Endothelial cell (in vitro differentiated cells): ENCODE results near the gene ANAPC13. TPM values are rescaled to one million over a fixed set of nuclear protein-coding genes. Genes with fewer than 3 reads are reported as not detected.

Source experiments
- DNase-seq: peaks from one replicate; pipeline ENCODE4 v3.0.0; 2021; ENCODE audit warnings: low spot score
- H3K27ac Mint-ChIP-seq: one replicate; pipeline ENCODE4 v1.8.0; 2021; ENCODE audit warnings: mixed read lengths, inconsistent platforms; ENCODE audit not compliant: unreplicated experiment
- H3K27me3 Mint-ChIP-seq: one replicate; pipeline ENCODE4 v1.8.0; 2021; ENCODE audit warnings: mild to moderate bottlenecking, moderate library complexity, mixed read lengths, inconsistent platforms; ENCODE audit not compliant: unreplicated experiment
- H3K36me3 Mint-ChIP-seq: one replicate; pipeline ENCODE4 v1.8.0; 2021; ENCODE audit warnings: mild to moderate bottlenecking, low read depth, mixed read lengths, inconsistent platforms; ENCODE audit not compliant: unreplicated experiment
- H3K4me1 Mint-ChIP-seq: one replicate; pipeline ENCODE4 v1.8.0; 2021; ENCODE audit warnings: mild to moderate bottlenecking, mixed read lengths, inconsistent platforms; ENCODE audit not compliant: unreplicated experiment
- H3K4me3 Mint-ChIP-seq: one replicate; pipeline ENCODE4 v1.8.0; 2021; ENCODE audit warnings: mild to moderate bottlenecking, mixed read lengths, inconsistent platforms; ENCODE audit not compliant: unreplicated experiment
- H3K9me3 Mint-ChIP-seq: one replicate; pipeline ENCODE4 v1.8.0; 2021; ENCODE audit warnings: mixed read lengths, inconsistent platforms; ENCODE audit not compliant: unreplicated experiment
- CTCF ChIP-seq: fragments of 200-600 bp; sonication (generic); IDR thresholded peaks from one replicate; pipeline ENCODE4 v1.5.0; 2021; ENCODE audit warnings: antibody characterized with exemption; ENCODE audit not compliant: unreplicated experiment
- total RNA-seq: library from RNA; stranded (reverse); fragmentation: NEBNext Ultra II Directional; extraction: Animal tissue kit (Norgen Biotek cat#: 25700); gene quantifications from one replicate; pipeline ENCODE4 v1.2.1, GENCODE V29; 2021; ENCODE audit not compliant: unreplicated experiment

ANAPC13 gene
- total RNA-seq, 1 donor from 2014 or later: 59.4 TPM

GRCh38 chr3:134464064-134464688 lies 21.6 kb downstream of the ANAPC13 start:
- Mint-ChIP-seq H3K9me3 (no peaks in the 10 kb centered on the region), H3K27ac (peak overlapping the region; percentile 86), H3K36me3 (no peaks in the 10 kb centered on the region), H3K4me1 (peaks cover 31% of the 10 kb centered on the region), H3K4me3 (no peak overlapping the region), H3K27me3 (peaks cover 1% of the 10 kb centered on the region)
- TF ChIP-seq CTCF: no peak
- DNase-seq: peak; percentile 28

- no peak for DNase-seq
- Mint-ChIP-seq H3K27me3 (peaks cover 1% of the 10 kb centered on the region), H3K36me3 (no peaks in the 10 kb centered on the region), H3K27ac (peak overlapping the region; percentile 86), H3K4me1 (peaks cover 31% of the 10 kb centered on the region), H3K9me3 (no peaks in the 10 kb centered on the region), H3K4me3 (no peak overlapping the region)
- no peak for TF ChIP-seq CTCF
Observed at GRCh38 chr3:134463676-134464063, 22.1 kb downstream of the ANAPC13 start.

DNA sequence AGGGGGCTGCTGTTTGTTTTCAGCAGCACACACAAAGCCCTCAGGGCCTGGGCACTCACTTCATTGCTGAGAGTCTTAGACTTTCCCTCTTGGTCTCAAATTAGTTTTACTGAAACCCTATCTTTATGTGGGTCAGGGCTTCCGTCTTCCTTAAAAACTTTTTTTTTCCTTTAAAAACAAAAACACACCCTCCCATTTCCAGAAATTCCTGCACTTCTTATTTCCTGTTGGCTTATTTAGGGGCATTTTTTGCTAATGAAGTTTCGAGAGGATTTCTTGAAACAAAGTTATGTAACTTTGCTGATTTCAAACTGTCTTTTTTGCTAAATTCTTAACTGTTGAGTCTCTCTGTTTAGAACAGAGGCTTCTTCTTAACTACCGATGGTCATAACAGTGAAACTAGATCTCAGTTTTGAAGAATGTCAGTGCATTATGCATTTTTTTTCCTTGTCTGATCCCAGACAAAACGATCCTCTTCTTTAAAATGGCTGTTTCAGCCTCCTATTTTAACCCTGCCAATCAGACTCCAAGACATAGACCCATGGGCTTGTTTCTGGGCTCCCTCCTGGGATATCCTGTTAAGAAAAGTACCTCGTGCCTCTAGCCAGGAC lies 23.3 kb downstream of the ANAPC13 start:
- peak overlapping the region; percentile 53 for H3K27ac Mint-ChIP-seq
- TF ChIP-seq CTCF: no peak
- no peaks in the 10 kb centered on the region for H3K27me3 Mint-ChIP-seq
- no peaks in the 10 kb centered on the region for H3K9me3 Mint-ChIP-seq
- H3K4me3 Mint-ChIP-seq: no peak overlapping the region
- no peak for DNase-seq
- peaks cover 29% of the 10 kb centered on the region for H3K4me1 Mint-ChIP-seq
- H3K36me3 Mint-ChIP-seq: no peaks in the 10 kb centered on the region

- TF ChIP-seq CTCF: no peak
- Mint-ChIP-seq H3K27me3 (no peaks in the 10 kb centered on the region), H3K27ac (no peak overlapping the region)
Observed at GRCh38 chr3:134460965-134461364, 24.8 kb downstream of the ANAPC13 start.

DNA sequence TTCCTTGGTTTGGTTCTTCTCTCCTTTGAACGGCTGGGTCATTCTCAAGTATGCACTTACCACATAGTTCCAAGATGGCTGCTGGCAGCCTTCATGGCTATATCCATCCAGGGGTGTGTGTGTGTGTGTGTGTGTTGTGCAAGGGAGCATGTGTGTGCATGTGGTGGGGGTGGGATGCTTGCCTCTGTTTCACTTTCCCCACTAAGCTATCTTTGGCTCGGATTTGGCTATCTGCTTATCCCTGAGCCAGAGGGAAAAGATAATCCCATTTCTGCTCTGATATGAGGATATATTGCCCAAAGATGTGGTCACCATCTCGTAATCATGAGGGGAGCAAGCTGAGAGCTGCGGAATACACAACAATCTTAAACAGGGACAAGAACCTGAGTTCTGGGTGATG lies 26.2 kb downstream of the ANAPC13 start:
- no peaks in the 10 kb centered on the region for H3K9me3 Mint-ChIP-seq
- no peak for TF ChIP-seq CTCF
- no peaks in the 10 kb centered on the region for H3K36me3 Mint-ChIP-seq
- no peak overlapping the region for H3K4me3 Mint-ChIP-seq
- H3K27me3 Mint-ChIP-seq: no peaks in the 10 kb centered on the region
- no peak overlapping the region for H3K27ac Mint-ChIP-seq
- no peak for DNase-seq
- peaks cover 27% of the 10 kb centered on the region for H3K4me1 Mint-ChIP-seq

More at GRCh38 chr3:134460965-134461364, 24.8 kb downstream of the ANAPC13 start:
- Mint-ChIP-seq H3K36me3 (no peaks in the 10 kb centered on the region), H3K4me1 (peaks cover 27% of the 10 kb centered on the region), H3K4me3 (no peak overlapping the region), H3K9me3 (no peaks in the 10 kb centered on the region)
- DNase-seq: no peak
